Astrocyte (in vitro differentiated cells and primary cell): Measurements from ENCODE around the gene SLC44A1. TPM values are rescaled to one million over a fixed set of nuclear protein-coding genes. Genes with fewer than 3 reads are reported as not detected.

Experiments used
- DNase-seq: peaks from one replicate; pipeline ENCODE4 v3.0.0-alpha.2; 2010; ENCODE audit warnings: low read depth
- FAIRE-seq: peaks from 2 replicates; lab custom pipeline; 2011; peaks lifted over from hg19 to GRCh38; lab: Jason Lieb, UNC
- H2AFZ ChIP-seq: 2 replicates; pipeline ENCODE4 v1.6.0; 2012; ENCODE audit warnings: low read depth, low read length, inconsistent platforms
- H3K27ac ChIP-seq: 2 replicates; pipeline ENCODE4 v1.5.1; 2011; ENCODE audit warnings: low read depth, low read length, inconsistent platforms
- H3K27me3 ChIP-seq: 2 replicates; pipeline ENCODE4 v1.6.0; 2011; ENCODE audit warnings: low read length, inconsistent platforms; ENCODE audit not compliant: insufficient read depth
- H3K36me3 ChIP-seq: 2 replicates; pipeline ENCODE4 v1.5.1; 2011; ENCODE audit warnings: low read length, inconsistent platforms; ENCODE audit not compliant: insufficient read depth
- H3K4me1 ChIP-seq: 2 replicates; pipeline ENCODE4 v1.5.1; 2011; ENCODE audit warnings: low read length, inconsistent platforms; ENCODE audit not compliant: insufficient read depth
- H3K4me2 ChIP-seq: 2 replicates; pipeline ENCODE4 v1.6.0; 2012; ENCODE audit warnings: low read length, inconsistent platforms
- H3K4me3 ChIP-seq: 2 replicates; pipeline ENCODE4 v1.5.1; 2011; ENCODE audit warnings: low read depth, mild to moderate bottlenecking, low read length, inconsistent platforms; ENCODE audit not compliant: insufficient read depth
- H3K79me2 ChIP-seq: 2 replicates; pipeline ENCODE4 v1.6.0; 2012; ENCODE audit warnings: mild to moderate bottlenecking, low read length, inconsistent platforms; ENCODE audit not compliant: insufficient read depth
- H3K9ac ChIP-seq: 2 replicates; pipeline ENCODE4 v1.6.0; 2012; ENCODE audit warnings: mild to moderate bottlenecking, low read length, inconsistent platforms
- H3K9me3 ChIP-seq: 2 replicates; pipeline ENCODE4 v1.5.1; 2012; ENCODE audit warnings: low read depth, mild to moderate bottlenecking, low read length, inconsistent platforms; ENCODE audit not compliant: insufficient read depth
- H4K20me1 ChIP-seq: 2 replicates; pipeline ENCODE4 v1.6.0; 2012; ENCODE audit warnings: low read length, inconsistent platforms; ENCODE audit not compliant: insufficient read depth
- H3K27ac Mint-ChIP-seq: one replicate; pipeline ENCODE4 v1.8.0; 2021; ENCODE audit warnings: mild to moderate bottlenecking, mixed read lengths; ENCODE audit not compliant: unreplicated experiment
- H3K27me3 Mint-ChIP-seq: one replicate; pipeline ENCODE4 v1.8.0; 2021; ENCODE audit warnings: low read depth, mixed read lengths; ENCODE audit not compliant: unreplicated experiment
- H3K36me3 Mint-ChIP-seq: one replicate; pipeline ENCODE4 v1.8.0; 2021; ENCODE audit warnings: low read depth, mixed read lengths; ENCODE audit not compliant: unreplicated experiment
- H3K4me1 Mint-ChIP-seq: one replicate; pipeline ENCODE4 v1.8.0; 2021; ENCODE audit warnings: low read depth, mixed read lengths; ENCODE audit not compliant: unreplicated experiment
- H3K4me3 Mint-ChIP-seq: one replicate; pipeline ENCODE4 v1.8.0; 2021; ENCODE audit warnings: mild to moderate bottlenecking, moderate library complexity, mixed read lengths; ENCODE audit not compliant: unreplicated experiment
- H3K9me3 Mint-ChIP-seq: one replicate; pipeline ENCODE4 v1.8.0; 2021; ENCODE audit warnings: mild to moderate bottlenecking, mixed read lengths; ENCODE audit not compliant: unreplicated experiment
- CTCF ChIP-seq: IDR thresholded peaks from 2 replicates; pipeline ENCODE4 v1.5.1; 2011; ENCODE audit warnings: low read depth, mild to moderate bottlenecking, inconsistent platforms, low read length, moderate library complexity; ENCODE audit not compliant: insufficient read depth
- EZH2 ChIP-seq: IDR thresholded peaks from 2 replicates; pipeline ENCODE4 v1.6.1; 2012; ENCODE audit warnings: mild to moderate bottlenecking, low read length, inconsistent platforms; ENCODE audit not compliant: insufficient read depth
- total RNA-seq: library from RNA; stranded (reverse); gene quantifications from 2 replicates; pipeline ENCODE4 v1.2.1, GENCODE V29; 2021

The SLC44A1 gene
- total RNA-seq, 1 donor from 2014 or later = 43.8 TPM

GRCh38 chr9:105346273-105346672 is 101.8 kb downstream of the SLC44A1 start:
- Histone ChIP-seq H2AFZ (no peak overlapping the region), H3K9me3 (no peaks in the 10 kb centered on the region), H3K27ac (no peak overlapping the region), H3K79me2 (no peaks in the 10 kb centered on the region), H3K9ac (no peak overlapping the region), H4K20me1 (no peaks in the 10 kb centered on the region), H3K27me3 (no peaks in the 10 kb centered on the region), H3K4me1 (no peaks in the 10 kb centered on the region), H3K36me3 (no peaks in the 10 kb centered on the region), H3K4me2 (no peak overlapping the region), H3K4me3 (no peak overlapping the region)
- no peak for DNase-seq
- H3K4me1 Mint-ChIP-seq = peaks cover 2% of the 10 kb centered on the region
- TF ChIP-seq EZH2 (no peak), CTCF (no peak)
- H3K27me3 Mint-ChIP-seq = no peaks in the 10 kb centered on the region
- no peaks in the 10 kb centered on the region for H3K9me3 Mint-ChIP-seq
- H3K4me3 Mint-ChIP-seq = no peak overlapping the region
- H3K27ac Mint-ChIP-seq = no peak overlapping the region
- no peak for FAIRE-seq
- no peaks in the 10 kb centered on the region for H3K36me3 Mint-ChIP-seq

- Histone ChIP-seq H3K27me3 (no peaks in the 10 kb centered on the region), H2AFZ (no peak overlapping the region), H3K79me2 (no peaks in the 10 kb centered on the region), H3K9ac (no peak overlapping the region), H3K36me3 (no peaks in the 10 kb centered on the region), H3K4me1 (no peaks in the 10 kb centered on the region), H3K27ac (no peak overlapping the region), H3K4me2 (no peak overlapping the region), H3K4me3 (no peak overlapping the region), H4K20me1 (no peaks in the 10 kb centered on the region), H3K9me3 (no peaks in the 10 kb centered on the region)
- DNase-seq (no peak), FAIRE-seq (no peak)
- no peak overlapping the region for H3K27ac Mint-ChIP-seq
- TF ChIP-seq CTCF = no peak
- TF ChIP-seq EZH2 = no peak
- no peaks in the 10 kb centered on the region for H3K27me3 Mint-ChIP-seq
- H3K9me3 Mint-ChIP-seq = no peaks in the 10 kb centered on the region
- H3K36me3 Mint-ChIP-seq = no peaks in the 10 kb centered on the region
- peaks cover 5% of the 10 kb centered on the region for H3K4me1 Mint-ChIP-seq
- no peak overlapping the region for H3K4me3 Mint-ChIP-seq
Measured at GRCh38 chr9:105354448-105354847, 110.0 kb downstream of the SLC44A1 start.

GRCh38 chr9:105355781-105356180 is 111.3 kb downstream of the SLC44A1 start:
- Histone ChIP-seq H3K27me3 (no peaks in the 10 kb centered on the region), H3K79me2 (no peaks in the 10 kb centered on the region), H2AFZ (no peak overlapping the region), H3K9ac (no peak overlapping the region), H3K9me3 (no peaks in the 10 kb centered on the region), H3K4me1 (no peaks in the 10 kb centered on the region), H3K27ac (no peak overlapping the region), H4K20me1 (no peaks in the 10 kb centered on the region), H3K4me3 (no peak overlapping the region), H3K36me3 (no peaks in the 10 kb centered on the region), H3K4me2 (no peak overlapping the region)
- no peak for TF ChIP-seq EZH2
- no peak for TF ChIP-seq CTCF
- peaks cover 17% of the 10 kb centered on the region for H3K4me1 Mint-ChIP-seq
- FAIRE-seq (no peak), DNase-seq (peak; percentile 59)
- no peaks in the 10 kb centered on the region for H3K36me3 Mint-ChIP-seq
- no peaks in the 10 kb centered on the region for H3K9me3 Mint-ChIP-seq
- no peak overlapping the region for H3K27ac Mint-ChIP-seq
- no peak overlapping the region for H3K4me3 Mint-ChIP-seq
- H3K27me3 Mint-ChIP-seq = no peaks in the 10 kb centered on the region
